GM21390 (cell line): ENCODE results near the gene STRBP.

Experiments
- ATAC-seq: cut with Tn5 transposase; IDR thresholded peaks from one replicate; pipeline ENCODE4 v1.9.1; 2021; ENCODE audit not compliant: unreplicated experiment

The STRBP gene

DNA sequence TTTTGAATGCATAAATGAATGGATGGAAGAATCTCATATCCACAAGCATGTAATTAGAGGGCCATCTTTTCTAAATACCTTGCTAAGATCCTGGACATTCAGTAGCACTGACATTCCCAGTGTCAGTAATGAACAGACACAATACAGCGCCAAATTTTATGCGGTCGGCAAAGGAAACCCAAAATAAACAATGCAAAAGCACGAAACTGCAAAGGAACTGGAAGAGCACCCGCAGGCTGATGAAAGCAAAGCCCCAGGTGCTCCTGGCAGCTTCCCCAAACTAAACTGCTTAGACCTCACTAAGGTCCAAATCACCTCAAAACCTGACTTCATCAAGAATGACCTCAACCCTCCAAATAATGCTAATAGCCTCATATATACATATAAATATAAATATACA is 133.0 kb downstream of the STRBP start:
- ATAC-seq, result no peak

DNA sequence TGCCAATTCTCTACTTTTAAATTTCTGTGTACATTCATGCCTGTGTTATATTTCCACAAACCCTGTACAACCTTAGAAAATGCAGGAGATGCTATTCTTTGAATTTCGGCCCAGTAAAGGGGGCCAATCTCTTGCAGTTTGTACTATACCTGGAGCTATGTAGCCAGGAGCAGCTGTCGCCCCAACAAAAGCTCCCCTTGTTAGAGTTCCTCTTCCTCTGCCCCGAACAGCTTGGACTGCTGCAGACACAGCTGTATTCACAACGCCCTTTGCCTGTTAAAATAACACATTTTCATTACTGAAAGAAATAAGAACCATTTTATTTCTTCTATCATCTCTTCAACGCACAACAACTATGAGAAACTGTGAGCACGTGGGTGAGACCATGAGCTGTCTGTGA is 135.7 kb downstream of the STRBP start:
- no peak for ATAC-seq

DNA sequence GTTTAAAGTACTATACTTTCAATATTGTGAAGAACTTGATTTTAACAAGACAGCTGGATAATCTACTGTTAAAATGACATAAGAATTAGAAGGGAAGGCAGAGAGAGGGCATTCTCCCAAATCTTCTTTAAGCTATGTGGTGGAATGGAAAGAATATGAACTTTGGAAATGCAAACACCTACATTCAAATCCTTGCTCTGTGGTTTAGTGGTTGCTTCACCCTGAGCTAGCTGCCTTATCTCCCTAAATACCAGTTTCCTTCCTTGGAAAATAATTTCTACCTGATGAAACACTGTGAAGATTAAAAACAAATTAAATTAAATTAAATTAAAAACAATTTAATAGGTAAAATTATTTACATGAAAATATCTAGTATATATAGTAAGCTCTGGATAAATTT is 136.4 kb downstream of the STRBP start:
- no peak for ATAC-seq

DNA sequence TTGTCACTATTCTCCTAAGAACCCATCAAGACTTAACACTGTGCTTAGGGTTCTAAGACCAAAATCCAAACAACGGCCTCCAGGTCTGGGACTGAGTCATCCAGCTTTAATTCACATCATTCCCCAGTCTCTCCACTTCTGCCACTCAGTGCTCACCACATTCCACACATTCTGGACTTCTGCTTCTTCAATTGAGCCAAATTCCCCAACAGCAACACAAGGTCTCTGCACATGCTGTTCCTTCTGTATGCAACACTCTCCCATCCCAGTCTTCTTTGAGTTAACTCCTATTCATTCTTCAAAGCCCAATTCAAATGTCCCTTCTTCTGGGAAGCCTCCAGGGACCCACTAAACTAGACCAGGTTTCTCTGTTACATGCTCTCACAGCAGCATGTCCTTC is 137.1 kb downstream of the STRBP start:
- no peak for ATAC-seq

- no peak for ATAC-seq
Observed at GRCh38 chr9:123129423-123129822, 139.0 kb downstream of the STRBP start.

DNA sequence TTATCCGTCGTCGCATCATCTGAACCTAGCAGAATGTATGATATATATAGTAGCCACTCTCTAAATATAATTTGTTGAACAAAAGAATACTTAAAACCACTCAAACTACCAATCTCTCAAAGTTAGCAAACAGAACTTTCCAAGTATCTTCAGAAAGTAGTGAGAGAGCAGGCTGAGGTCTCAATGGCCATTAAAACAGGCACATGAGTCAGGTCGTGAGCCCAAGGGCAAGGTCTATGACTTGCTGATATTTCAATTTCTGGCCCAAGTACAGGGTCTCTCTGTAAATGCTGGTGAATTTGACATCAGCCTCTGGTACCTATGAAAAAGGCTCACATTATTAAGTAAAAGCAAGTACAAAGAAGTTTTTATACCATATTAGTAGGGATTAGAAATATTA is 139.8 kb downstream of the STRBP start:
- no peak for ATAC-seq

DNA sequence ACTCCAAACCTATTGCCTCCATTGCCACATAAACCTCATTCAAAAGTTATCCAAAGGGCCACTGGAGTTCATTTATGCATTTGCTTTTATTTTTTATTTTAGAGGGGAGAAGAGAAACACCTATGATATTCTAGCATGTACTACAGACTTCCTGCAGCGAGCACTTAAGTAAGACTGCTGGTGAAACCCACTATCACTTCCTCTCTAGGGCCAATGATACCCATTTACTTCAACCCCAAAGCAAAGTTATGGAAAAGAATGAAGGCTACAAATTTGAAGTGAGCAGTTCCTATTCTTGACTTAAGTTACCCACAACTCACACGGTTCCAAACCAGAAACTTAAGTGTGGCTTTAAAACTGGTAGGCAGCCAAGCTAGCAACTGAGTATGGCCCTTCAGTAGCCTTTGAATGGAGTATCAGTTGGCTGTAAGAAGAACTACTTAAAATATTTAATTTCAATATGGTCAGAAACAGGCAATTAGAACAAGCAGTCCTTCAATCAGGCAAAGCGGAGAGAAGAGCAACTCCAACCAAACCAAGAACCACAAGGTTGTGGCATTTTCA is 140.8 kb downstream of the STRBP start:
- no peak for ATAC-seq

GRCh38 chr9:123121457-123121856 is 146.9 kb downstream of the STRBP start:
- no peak for ATAC-seq

DNA sequence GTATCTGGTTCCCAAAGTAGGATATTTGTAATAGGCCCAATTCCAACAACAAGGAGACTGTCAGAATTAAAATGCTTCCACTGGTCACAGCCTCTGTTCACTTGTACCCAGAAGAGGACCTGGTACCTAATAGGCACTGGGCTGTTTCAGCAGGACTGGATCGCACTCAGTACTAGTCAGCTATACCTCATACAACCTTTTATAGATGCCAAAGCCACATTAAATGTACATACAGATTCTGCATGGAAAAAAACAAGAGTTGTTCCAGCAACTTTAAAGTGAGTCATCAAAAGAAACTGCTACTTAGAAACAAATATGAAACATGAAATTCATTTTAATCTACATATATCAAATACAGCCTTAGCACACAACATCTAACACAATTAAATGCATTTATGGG is 147.4 kb downstream of the STRBP start:
- no peak for ATAC-seq

GRCh38 chr9:123120131-123120530 is 148.3 kb downstream of the STRBP start:
- no peak for ATAC-seq

GRCh38 chr9:123119566-123119965 is 148.8 kb downstream of the STRBP start:
- ATAC-seq, result no peak

- no peak for ATAC-seq
Observed at GRCh38 chr9:123116036-123116435, 152.3 kb downstream of the STRBP start.

DNA sequence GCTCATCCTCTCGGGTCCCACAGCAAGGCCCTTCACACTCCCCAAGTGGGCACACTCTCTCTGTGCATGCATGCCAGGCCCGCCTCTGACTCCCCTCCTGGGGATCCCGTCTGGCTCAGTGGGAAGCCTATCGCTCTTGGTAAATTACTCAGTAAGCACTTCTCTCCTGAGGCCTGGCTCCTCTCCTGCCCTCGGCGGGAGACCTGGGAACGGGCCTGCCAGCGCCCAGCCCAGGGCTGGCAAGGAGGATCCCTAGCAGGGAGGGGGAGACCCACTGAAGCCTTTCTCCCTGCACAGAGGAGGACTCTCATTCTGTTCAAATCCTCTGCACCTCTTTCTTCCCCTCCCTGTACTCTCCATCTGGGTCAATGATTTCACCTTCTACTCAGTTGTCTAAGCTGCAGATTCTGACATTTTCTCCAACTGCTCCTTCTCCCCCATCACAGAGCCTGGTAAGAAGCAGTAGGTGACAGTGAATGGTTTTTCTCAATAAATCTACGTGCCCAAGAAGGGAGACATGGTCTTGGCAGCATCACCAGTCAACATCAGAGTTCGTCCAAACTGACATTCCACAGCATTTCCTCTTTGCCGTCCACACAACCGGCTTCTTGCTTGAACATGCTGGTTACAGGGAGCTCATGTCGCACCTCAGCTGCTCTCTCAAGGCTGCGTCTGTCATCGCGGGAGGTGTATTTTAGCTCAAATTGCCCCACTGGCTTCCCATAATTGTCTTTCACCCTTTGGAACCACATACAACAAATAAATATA is 153.1 kb downstream of the STRBP start:
- ATAC-seq, result no peak

DNA sequence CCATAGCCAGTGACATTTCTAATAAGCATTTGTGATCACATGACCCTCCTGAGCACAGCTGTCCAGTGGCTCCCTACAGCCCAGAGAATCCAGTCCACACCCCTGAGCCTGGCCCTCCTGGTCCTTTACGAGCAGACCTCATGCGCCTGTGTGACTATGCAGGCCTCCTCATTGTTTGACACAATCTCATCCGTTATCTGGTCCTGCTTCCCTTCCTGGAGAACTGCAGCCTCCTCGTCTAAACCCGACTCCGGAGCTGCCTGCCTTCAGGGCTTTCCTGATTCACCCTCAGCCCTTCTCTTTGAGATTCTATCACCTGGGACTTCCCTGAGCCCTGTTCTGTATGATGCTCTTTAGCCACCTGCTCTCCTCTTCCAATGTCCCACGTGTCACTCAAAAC is 155.2 kb downstream of the STRBP start:
- no peak for ATAC-seq

- no peak for ATAC-seq
Observed at GRCh38 chr9:123112015-123112975, 156.1 kb downstream of the STRBP start.

DNA sequence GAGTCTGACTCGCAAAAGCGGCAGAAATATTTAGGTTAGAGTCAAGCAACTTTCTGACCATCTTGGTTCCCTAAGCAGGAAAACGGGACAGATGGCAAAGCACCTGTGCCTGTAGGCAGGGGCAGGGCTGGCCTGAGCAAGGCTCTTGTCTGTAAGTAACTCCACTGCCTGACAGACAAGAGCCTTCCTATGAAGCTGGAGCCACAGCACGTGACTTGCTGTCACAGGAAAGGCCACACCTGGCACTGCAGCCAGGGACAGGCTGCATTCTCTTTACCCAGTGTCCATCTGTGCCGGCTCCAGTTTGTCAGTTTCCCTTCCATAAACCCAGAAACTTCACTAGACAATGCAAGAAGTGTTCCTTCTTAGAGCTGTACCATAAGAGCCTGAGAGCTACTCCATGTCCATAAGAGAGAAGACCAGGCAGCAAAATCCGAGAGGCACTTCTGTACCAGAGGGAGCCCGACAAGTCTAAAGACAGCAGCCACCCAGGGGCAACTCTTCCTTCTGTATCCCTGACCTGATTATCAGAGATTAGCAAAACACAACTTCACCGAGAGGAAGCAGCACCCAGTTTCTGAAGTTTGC is 156.9 kb downstream of the STRBP start:
- ATAC-seq, result no peak

DNA sequence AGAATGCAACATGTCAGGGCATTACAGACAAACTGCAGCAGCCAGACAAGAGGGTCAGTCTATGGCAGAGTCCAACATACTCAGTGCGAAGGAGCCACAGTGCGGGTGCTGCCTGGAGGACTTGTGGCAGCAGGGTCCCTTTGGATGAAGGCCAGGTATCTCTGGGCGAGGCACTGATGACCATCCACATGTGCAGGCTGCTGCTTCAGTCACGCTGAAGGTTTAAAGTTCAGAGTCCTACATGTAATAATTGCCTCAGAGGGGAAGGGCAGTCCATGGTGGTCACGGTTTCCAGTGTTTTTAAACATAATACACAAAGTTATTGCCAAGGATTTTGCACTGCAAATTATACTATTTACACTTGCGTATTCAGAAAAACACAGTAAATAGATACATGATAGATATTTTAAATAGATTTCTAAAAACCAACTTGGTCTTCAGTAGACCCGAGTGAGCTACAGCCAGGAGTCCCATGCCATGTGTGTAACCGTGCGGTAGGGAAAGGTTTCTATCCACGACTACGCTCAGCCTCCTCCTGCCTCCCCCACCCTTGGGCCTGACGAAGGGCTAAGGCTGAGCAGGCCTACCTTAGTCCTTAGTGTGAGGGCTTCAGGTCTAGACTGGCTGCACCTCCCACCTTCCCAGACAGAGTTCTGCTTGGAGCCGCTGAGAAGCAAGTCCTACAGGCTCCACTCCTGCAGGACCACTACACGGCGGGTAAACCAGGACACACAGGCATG is 158.7 kb downstream of the STRBP start:
- no peak for ATAC-seq

GRCh38 chr9:123108976-123109375 is 159.4 kb downstream of the STRBP start:
- ATAC-seq, result no peak

DNA sequence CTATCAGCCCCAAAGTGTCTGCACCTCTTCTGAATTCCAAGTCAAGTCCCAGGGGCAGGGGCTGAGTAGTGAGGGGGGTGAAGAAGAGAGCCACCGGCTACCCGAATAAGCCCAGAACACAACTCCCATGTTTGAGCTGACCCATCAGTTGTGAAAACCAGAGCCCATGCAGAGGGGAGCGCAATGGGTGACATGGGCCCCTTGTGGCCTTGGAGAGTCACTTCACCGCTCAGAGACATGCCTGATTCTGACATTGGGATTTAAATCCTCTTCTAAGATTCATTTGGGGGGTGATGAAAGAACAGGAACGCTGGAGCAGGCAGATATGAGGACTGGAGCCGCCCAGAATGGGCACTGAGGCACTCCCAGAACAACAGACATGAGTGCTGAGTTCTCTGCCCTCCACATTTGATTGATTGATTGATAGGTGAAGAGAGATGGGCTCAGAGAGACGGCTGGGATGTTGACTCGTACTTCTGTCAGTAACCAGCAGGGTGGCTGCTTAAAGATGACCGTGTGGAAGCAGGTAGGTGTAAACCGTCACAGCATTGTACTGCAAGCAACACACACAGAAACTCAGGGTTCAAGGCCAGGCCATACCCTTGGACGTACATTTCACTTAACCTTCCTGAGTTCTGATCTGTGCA is 160.6 kb downstream of the STRBP start:
- no peak for ATAC-seq

DNA sequence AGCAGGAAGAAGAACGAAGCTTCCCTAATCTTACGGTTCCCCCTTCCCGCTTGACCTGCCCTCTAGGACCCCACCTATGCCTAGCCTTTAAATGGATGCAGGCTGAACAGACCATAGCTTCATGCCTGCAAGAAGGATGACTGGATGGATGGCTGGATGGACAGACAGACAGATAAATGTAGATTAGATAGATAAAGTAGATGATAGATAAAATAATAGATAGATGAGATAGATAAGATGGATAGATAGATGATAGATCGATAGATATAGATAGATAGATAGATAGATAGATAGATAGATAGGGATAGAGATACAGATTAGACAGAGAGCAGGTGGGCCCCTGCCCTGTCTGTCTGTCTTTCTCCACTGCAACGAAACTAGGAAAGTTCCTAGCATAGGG is 162.9 kb downstream of the STRBP start:
- no peak for ATAC-seq
